HL-60/S4 treated with phorbol 12-myristate 13-acetate at 8.2 ng/mL for 4 days and 3 days (cell line): Measurements from ENCODE around the gene SPATA46.
"Not testable (repeated sequence)": the region's sequence is repeated elsewhere in the genome, so short reads cannot be mapped to it uniquely, and the experiment has no call there.

ENCODE experiments used
- in situ Hi-C: fragments of 300-500 bp; cut with MboI; formaldehyde crosslinking; loops from 2 replicates; pipeline ENCODE4 v1.15.0; 2022; ENCODE audit warnings: low sequenced_read_pairs

Gene SPATA46

GRCh38 chr1:162358928-162359327 lies 17.7 kb downstream of the SPATA46 start:
- in situ Hi-C loops = no loop called here

GRCh38 chr1:162357681-162358266 lies 18.9 kb downstream of the SPATA46 start:
- in situ Hi-C loops = no loop called here

- in situ Hi-C loops = no loop called here
Observed at GRCh38 chr1:162353702-162354101, 23.0 kb downstream of the SPATA46 start.

- in situ Hi-C loops = no loop called here
Observed at GRCh38 chr1:162353078-162353477, 23.6 kb downstream of the SPATA46 start.

GRCh38 chr1:162351874-162352273 lies 24.8 kb downstream of the SPATA46 start:
- in situ Hi-C loops = not testable (repeated sequence)

- in situ Hi-C loops = no loop called here
Observed at GRCh38 chr1:162351246-162351842, 25.3 kb downstream of the SPATA46 start.

- in situ Hi-C loops = no loop called here
Observed at GRCh38 chr1:162349635-162350330, 26.9 kb downstream of the SPATA46 start.

- in situ Hi-C loops = no loop called here
Observed at GRCh38 chr1:162347281-162347680, 29.4 kb downstream of the SPATA46 start.

- in situ Hi-C loops = no loop called here
Observed at GRCh38 chr1:162343470-162343869, 33.2 kb downstream of the SPATA46 start.

GRCh38 chr1:162342452-162342983 lies 34.1 kb downstream of the SPATA46 start:
- in situ Hi-C loops = no loop called here

- in situ Hi-C loops = no loop called here
Observed at GRCh38 chr1:162336621-162337285, 39.9 kb downstream of the SPATA46 start.

- in situ Hi-C loops = no loop called here
Observed at GRCh38 chr1:162335126-162335525, 41.5 kb downstream of the SPATA46 start.

GRCh38 chr1:162333991-162334390 lies 42.7 kb downstream of the SPATA46 start:
- in situ Hi-C loops = no loop called here

- in situ Hi-C loops = no loop called here
Observed at GRCh38 chr1:162329826-162330225, 46.8 kb downstream of the SPATA46 start.

- in situ Hi-C loops = no loop called here
Observed at GRCh38 chr1:162328512-162328911, 48.1 kb downstream of the SPATA46 start.

GRCh38 chr1:162327788-162328165 lies 48.9 kb downstream of the SPATA46 start:
- in situ Hi-C loops = no loop called here

GRCh38 chr1:162327144-162327787 lies 49.4 kb downstream of the SPATA46 start:
- in situ Hi-C loops = no loop called here

- in situ Hi-C loops = no loop called here
Observed at GRCh38 chr1:162326559-162326958, 50.1 kb downstream of the SPATA46 start.

- in situ Hi-C loops = no loop called here
Observed at GRCh38 chr1:162324396-162324795, 52.3 kb downstream of the SPATA46 start.
